NT2/D1 (cell line): ENCODE measurements around the gene CD55.

Experiments
- DNase-seq: peaks from one replicate; pipeline ENCODE4 v3.0.0-alpha.2; 2011; ENCODE audit warnings: low read depth, low spot score
- H3K27me3 ChIP-seq: 2 replicates; pipeline ENCODE4 v1.6.0; 2011; ENCODE audit warnings: mild to moderate bottlenecking; ENCODE audit not compliant: insufficient read length, insufficient read depth
- H3K36me3 ChIP-seq: 2 replicates; pipeline ENCODE4 v1.6.1; 2011; ENCODE audit warnings: mild to moderate bottlenecking, low read length, mixed read lengths; ENCODE audit not compliant: insufficient read depth, insufficient read length
- H3K4me1 ChIP-seq: 2 replicates; pipeline ENCODE4 v1.5.1; 2011; ENCODE audit not compliant: insufficient read depth, insufficient read length
- H3K4me3 ChIP-seq: 2 replicates; pipeline ENCODE4 v1.5.1; 2011; ENCODE audit warnings: low read depth; ENCODE audit not compliant: insufficient read length
- H3K9ac ChIP-seq: 2 replicates; pipeline ENCODE4 v1.6.0; 2011; ENCODE audit warnings: low read depth; ENCODE audit not compliant: insufficient read length
- H3K9me3 ChIP-seq: 2 replicates; pipeline ENCODE4 v1.5.1; 2011; ENCODE audit warnings: mild to moderate bottlenecking, low read length; ENCODE audit not compliant: insufficient read depth
- SUZ12 ChIP-seq: IDR thresholded peaks from 2 replicates; pipeline ENCODE4 v1.6.1; 2011; ENCODE audit not compliant: insufficient read length, insufficient read depth; ENCODE audit errors: extremely low read depth
- YY1 ChIP-seq: IDR thresholded peaks from 2 replicates; pipeline ENCODE4 v1.6.1; 2011; ENCODE audit not compliant: insufficient read length, insufficient read depth
- ZNF274 ChIP-seq: IDR thresholded peaks from 2 replicates; pipeline ENCODE4 v1.6.1; 2011; ENCODE audit warnings: mild to moderate bottlenecking, low read depth, low read length

Gene CD55

GRCh38 chr1:207330011-207330710 is 8.7 kb downstream of the CD55 start:
- H3K4me3 ChIP-seq: no peak overlapping the region
- no peak overlapping the region for H3K9ac ChIP-seq
- no peaks in the 10 kb centered on the region for H3K4me1 ChIP-seq
- no peaks in the 10 kb centered on the region for H3K27me3 ChIP-seq
- no peak for DNase-seq
- peaks cover 54% of the 10 kb centered on the region for H3K36me3 ChIP-seq
- no peak for TF ChIP-seq SUZ12
- TF ChIP-seq YY1: no peak
- no peak for TF ChIP-seq ZNF274
- H3K9me3 ChIP-seq: peaks cover 19% of the 10 kb centered on the region

GRCh38 chr1:207331354-207332313 is 10.2 kb downstream of the CD55 start:
- no peak for TF ChIP-seq ZNF274
- no peak for TF ChIP-seq YY1
- Histone ChIP-seq H3K27me3 (no peaks in the 10 kb centered on the region), H3K9me3 (peaks cover 19% of the 10 kb centered on the region), H3K36me3 (peaks cover 42% of the 10 kb centered on the region), H3K4me1 (no peaks in the 10 kb centered on the region), H3K9ac (no peak overlapping the region), H3K4me3 (no peak overlapping the region)
- no peak for DNase-seq

- H3K4me1 ChIP-seq: no peaks in the 10 kb centered on the region
- H3K9me3 ChIP-seq: peaks cover 19% of the 10 kb centered on the region
- no peak overlapping the region for H3K9ac ChIP-seq
- no peak overlapping the region for H3K4me3 ChIP-seq
- H3K36me3 ChIP-seq: peaks cover 42% of the 10 kb centered on the region
- no peak for DNase-seq
- no peak for TF ChIP-seq ZNF274
- TF ChIP-seq SUZ12: no peak
- TF ChIP-seq YY1: no peak
- no peaks in the 10 kb centered on the region for H3K27me3 ChIP-seq
These were observed 11.6 kb downstream of the CD55 start for GRCh38 chr1:207333009-207333600.

- TF ChIP-seq ZNF274 (no peak), SUZ12 (no peak)
- DNase-seq: no peak
- no peak overlapping the region for H3K9ac ChIP-seq
- H3K4me1 ChIP-seq: no peaks in the 10 kb centered on the region
- H3K4me3 ChIP-seq: no peak overlapping the region
- H3K27me3 ChIP-seq: no peaks in the 10 kb centered on the region
- peaks cover 19% of the 10 kb centered on the region for H3K9me3 ChIP-seq
- H3K36me3 ChIP-seq: peaks cover 41% of the 10 kb centered on the region
These were observed 12.1 kb downstream of the CD55 start for GRCh38 chr1:207333620-207334019.

GRCh38 chr1:207334337-207334736 is 12.9 kb downstream of the CD55 start:
- no peak for TF ChIP-seq ZNF274
- TF ChIP-seq YY1: no peak
- TF ChIP-seq SUZ12: no peak
- no peaks in the 10 kb centered on the region for H3K4me1 ChIP-seq
- no peak overlapping the region for H3K4me3 ChIP-seq
- no peak for DNase-seq
- H3K9ac ChIP-seq: no peak overlapping the region
- no peaks in the 10 kb centered on the region for H3K27me3 ChIP-seq
- peaks cover 38% of the 10 kb centered on the region for H3K36me3 ChIP-seq
- peaks cover 19% of the 10 kb centered on the region for H3K9me3 ChIP-seq

- Histone ChIP-seq H3K4me3 (no peak overlapping the region), H3K27me3 (no peaks in the 10 kb centered on the region), H3K9ac (no peak overlapping the region), H3K4me1 (no peaks in the 10 kb centered on the region), H3K9me3 (peaks cover 19% of the 10 kb centered on the region), H3K36me3 (peaks cover 42% of the 10 kb centered on the region)
- DNase-seq: no peak
- TF ChIP-seq ZNF274 (no peak), YY1 (no peak), SUZ12 (no peak)
These were observed 13.7 kb downstream of the CD55 start for GRCh38 chr1:207335138-207335537.

DNA sequence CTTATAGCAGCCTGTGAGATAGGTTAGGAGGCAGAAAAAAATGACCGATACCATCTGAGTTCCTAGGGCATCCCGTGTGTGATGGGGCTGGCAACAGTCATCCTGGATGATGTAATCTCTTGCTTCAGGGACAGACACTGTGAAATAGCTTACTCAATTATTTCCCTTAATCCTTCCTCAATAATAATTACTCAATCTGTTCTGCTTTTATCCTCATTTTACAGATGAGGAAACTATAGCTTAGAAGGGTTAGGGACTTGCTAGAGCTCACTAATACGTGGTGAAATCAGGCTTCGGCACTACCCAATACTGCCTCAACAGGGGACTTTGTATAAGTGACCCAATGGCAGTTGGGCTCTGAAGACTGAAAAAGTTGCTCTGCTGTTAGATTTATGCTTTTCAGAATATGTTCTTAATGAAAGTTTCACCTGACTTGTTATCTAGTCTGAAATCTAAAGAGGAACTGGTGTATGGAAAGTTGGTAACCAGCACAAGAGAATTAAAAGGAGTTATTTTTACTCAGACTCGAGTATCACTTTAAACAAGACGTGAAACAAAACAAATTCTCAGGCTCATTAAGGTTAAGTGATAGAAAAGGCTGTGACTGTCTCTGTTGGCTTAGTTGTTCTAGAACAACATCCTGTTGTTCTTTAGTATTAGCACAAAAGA is 14.4 kb downstream of the CD55 start:
- Histone ChIP-seq H3K9ac (no peak overlapping the region), H3K4me1 (no peaks in the 10 kb centered on the region), H3K27me3 (no peaks in the 10 kb centered on the region), H3K4me3 (no peak overlapping the region), H3K36me3 (peaks cover 42% of the 10 kb centered on the region), H3K9me3 (peaks cover 19% of the 10 kb centered on the region)
- no peak for DNase-seq
- no peak for TF ChIP-seq ZNF274
- TF ChIP-seq YY1: no peak
- TF ChIP-seq SUZ12: no peak
